HG02623 (cell line): ENCODE measurements around the gene FBN1.

ENCODE experiments used
- ATAC-seq: cut with Tn5 transposase; IDR thresholded peaks from one replicate; pipeline ENCODE4 v1.9.1; 2021; ENCODE audit warnings: moderate library complexity; ENCODE audit not compliant: unreplicated experiment

FBN1 gene

DNA sequence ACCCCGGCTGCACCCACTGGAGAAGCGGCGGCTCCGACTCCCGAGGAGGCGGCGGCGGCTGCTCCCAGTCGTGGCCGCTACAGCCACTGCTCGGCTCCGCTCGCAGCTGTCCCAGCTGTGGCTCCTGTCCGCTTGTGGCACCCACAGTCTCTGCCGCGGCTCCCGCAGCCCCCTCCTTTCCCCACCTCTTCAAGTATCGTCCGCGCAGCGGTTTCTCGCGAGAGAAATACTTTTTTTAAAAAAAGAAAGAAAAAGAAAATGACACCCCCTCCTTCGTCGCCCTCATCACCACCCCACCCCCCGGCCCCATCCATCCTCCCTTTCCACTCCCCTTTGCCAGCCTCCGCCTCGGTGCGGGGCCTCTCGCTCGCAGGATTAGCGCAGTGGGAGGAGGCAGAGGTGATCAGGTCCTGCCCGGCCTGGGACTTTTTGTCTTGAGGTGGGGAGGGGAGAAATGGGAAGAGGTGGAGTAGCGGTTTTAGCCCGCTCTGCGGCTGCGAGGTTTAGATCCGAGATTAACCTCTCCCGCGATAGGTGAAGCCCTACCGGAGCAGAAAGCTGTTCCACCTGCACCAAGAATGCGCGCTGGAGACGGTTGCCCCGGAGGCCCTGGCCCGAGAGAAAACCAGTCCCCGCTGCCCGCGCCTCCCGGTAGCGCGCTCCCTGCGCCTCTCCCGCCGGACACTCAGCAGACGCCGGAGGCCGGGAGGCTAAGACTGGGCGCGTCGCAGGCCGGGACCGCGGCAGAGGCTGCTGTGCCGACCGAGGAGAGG, at the start of gene FBN1:
TSS of gene FBN1 (minus strand) at position 152 of the 773 bp plus-strand sequence. CDS start 940 bp downstream, outside the sequence.
- peak; percentile 52 for ATAC-seq

DNA sequence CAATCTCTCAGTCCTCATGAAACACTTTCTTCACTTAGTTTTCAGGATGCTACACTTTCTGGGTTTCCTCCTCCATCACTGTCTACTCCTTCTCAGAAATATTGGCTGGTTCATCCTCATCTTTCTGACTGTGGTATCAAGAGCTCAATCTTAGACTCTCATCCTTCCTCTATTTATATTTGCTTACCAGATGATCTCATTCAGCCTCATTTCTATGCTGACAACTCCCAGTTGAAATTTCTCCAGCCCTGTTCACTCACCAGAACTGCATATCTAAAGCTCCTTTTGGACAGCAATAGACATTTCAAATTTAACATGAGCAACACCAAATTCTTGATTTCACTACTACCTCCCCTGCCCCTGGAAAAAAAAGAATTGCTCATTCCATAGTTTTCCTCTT, 48.0 kb upstream of the FBN1 start:
- no peak for ATAC-seq

DNA sequence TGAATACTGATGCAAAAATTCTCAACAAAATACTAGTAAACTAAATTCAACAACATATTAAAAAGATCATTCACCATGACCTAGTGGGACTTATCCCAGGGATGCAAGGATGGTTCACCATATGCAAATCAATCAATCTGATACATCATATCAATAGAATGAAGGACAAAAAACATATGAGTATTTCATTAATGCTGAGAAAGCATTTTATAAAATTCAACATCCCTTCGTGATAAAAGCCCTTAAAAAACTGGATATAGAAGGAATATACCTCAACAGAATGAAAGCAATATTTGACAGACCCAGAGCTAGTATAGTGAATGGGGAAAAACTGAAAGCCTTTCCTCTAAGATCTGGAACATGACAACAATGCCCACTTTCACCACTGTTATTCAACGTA, 43.0 kb upstream of the FBN1 start:
- ATAC-seq = no peak

DNA sequence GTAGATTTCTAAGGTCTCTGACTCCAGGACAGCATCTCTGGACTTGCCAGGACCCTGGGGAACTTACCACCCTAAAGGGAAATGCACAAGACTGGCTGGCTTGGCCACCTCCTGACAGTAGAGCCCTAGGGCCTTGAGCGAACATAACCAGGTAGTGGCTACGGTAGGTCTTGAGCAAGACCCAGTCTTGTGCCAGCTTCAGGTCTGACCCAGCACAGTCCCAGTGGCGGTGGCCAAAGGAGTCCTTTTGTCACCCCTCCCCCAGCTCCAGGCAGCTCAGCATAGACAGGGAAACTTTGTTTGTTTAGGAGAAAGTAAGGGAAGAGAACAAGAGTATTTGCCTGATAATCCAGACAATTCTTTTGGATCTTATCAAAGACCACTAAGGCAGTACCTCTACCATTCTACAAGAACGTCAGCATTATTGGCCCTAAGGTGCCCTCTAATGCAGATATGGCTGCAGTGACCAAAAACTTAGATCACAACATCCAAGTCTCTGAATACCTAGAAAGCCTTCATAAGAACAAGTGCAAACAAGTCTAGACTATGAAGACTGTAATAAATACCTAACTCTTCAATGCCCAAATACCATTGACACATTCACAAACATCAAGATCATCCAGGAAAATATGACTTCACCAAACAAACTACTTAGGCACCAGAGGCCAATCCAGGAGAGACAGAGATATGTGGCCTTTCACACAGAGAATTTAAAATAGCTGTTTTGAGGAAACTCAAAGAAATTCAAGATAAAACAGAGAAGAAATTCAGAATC, 38.7 kb upstream of the FBN1 start:
- no peak for ATAC-seq

DNA sequence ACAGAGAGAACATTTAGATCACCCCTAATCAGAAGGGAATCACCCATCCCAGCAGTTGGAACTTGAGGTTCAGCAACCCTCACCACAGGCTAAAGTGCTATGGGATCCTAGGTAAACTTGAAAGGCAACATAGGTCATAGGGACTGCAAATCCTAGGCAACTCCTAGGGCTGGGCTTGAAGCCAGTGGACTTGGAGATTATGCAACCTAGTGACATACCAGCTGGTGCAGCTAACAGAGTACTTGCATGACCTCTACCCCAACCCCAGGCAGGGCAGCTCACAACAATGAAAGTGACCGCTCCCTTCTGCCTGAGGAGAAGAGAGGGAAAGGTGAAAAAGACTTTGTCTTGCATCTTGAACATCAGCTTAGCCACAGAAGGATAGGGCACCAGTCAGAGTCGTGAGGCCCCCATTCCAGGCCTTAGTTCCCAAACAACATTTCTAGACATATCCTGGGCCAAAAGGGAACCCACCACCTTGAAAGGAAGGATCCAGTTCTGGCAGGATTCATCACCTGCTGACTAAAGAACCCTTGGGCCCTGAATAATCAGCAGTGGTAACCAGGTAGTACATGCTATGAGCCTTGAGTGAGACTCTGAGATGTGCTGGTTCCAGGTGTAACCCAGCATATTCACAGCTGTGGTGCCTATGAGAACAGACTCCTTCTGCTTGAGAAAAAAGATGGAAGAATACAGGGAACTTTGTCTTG, 37.6 kb upstream of the FBN1 start:
- ATAC-seq = no peak

- ATAC-seq = no peak
Measured at GRCh38 chr15:48681353-48681752, 35.8 kb upstream of the FBN1 start.

DNA sequence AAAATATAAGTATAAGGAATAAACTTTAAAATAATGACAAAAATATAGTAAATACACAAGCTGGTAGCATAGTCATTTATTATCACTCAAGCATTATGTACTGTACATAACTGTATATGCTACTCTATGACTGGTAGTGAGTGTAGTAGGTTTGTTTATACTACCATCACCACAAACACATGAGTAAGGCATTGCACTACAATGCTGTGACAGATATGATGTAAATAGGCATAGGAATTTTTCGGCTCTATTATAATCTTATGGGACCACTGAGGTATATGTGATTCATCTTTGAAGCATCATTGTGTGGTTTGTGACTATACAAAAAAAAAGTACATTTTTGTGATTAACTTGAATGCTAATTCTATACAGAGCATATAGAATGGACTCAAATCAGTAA, 35.3 kb upstream of the FBN1 start:
- ATAC-seq = no peak

DNA sequence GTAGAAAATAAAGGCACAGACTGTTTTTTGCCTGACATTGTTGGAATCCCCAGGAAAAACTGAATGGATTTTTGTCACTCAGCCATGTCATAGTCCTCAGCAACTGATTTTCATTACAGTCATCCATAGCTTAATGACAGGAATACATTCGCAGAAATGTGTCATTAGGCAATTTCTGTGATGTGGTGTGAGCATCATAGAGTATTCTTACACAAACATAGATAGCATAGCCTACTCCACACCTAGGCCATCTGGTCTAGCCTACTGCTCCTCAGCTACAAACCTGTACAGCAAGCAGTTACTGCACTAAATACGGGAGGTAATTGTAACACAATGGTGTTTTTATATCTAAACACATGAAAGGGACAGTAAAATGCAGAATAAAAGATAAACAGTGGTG, 34.4 kb upstream of the FBN1 start:
- ATAC-seq = no peak

GRCh38 chr15:48678851-48679250, 33.3 kb upstream of the FBN1 start:
- no peak for ATAC-seq

DNA sequence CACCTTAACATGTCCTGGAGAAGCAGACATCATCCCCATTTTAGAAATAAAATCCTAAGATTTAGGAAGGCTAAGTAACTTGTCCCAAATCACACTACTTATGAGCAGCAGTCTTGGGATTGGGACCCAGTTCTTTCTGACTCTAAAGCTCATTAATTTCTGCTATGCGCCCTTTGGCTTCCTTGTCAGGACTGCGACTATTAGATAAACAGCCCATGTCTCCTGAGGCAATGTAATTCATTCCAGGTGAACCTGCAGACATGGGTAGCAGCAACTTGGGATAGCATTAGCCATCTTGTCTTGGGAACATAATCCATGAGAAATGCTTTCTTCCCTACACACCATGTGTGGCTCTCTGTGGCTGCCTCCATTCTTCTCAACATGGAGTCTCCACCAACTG, 32.3 kb upstream of the FBN1 start:
- no peak for ATAC-seq

DNA sequence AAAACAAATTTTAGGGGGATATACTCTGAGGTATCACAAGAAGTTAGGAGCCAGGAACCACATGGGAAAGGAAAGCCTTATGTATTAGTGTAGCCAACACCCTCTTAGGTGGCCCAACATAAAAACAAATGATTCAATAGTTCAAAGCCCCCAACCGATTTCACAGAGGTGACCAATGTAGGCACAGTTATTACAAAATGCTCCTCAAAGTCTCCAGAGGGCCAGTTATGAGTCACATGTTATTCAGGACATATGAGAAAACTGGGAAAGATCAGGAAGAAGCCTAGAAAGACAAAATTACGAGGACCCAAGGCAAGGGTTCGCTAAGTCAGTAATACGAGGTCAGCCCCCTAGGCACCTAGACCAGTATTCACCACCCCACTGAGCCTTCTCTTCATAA, 29.9 kb upstream of the FBN1 start:
- no peak for ATAC-seq

GRCh38 chr15:48674876-48675275, 29.4 kb upstream of the FBN1 start:
- no peak for ATAC-seq

GRCh38 chr15:48672206-48672605, 26.7 kb upstream of the FBN1 start:
- ATAC-seq = no peak

GRCh38 chr15:48671103-48672022, 25.9 kb upstream of the FBN1 start:
- no peak for ATAC-seq

- ATAC-seq = no peak
Measured at GRCh38 chr15:48667701-48668100, 22.2 kb upstream of the FBN1 start.

DNA sequence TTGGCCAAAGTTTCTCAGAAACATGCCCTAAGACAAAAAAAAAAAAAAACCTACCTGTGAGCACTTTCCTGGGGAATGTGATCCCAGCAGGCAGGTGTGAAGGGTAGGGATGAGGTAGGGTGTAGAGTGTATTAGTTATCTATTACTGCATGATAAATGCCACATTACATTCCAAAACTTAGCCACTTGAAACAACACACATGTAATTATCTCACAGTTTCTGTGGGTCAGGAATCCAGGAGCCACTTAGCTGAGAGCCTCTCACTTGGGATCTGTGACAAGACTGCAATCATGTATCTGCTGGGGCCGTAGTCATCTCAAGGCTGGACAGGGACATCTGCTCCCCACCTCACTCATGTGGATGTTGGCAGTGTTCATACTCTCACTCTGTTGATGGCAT, 18.9 kb upstream of the FBN1 start:
- ATAC-seq = no peak

DNA sequence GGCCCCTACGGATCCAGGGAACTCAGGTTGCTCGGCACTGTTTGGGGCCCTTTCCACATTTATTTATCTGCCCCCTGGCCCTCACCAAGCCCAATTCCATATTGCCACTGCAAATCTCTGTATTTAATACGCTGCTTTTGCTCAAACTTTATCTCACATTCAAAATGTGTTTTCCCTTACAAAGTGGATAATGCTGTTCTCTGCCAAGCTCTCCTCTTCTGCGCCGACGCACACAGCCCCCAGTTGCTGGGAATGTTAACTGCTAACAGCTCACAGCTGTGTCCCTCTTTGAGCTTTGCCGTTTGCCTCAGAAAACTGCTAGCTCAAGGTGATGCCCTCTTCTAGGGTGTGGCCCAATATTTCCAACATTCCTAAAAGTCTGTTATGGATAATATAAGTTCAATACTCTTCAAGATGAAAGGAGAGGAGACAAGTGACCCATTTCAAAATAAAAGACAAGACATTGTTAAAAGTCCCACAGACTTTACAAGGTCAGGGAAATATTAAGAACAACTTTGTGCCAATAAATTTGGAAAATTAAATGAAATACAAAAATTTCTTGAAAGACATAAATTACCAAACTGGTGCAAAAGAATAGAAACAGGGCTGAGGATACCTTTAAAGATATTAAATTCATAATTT, 12.6 kb upstream of the FBN1 start:
- no peak for ATAC-seq

GRCh38 chr15:48654801-48655200, 9.3 kb upstream of the FBN1 start:
- no peak for ATAC-seq

- ATAC-seq = no peak
Measured at GRCh38 chr15:48653913-48654670, 8.6 kb upstream of the FBN1 start.
